Measurements from ENCODE around the gene ACTL9.
"Not testable (repeated sequence)": the region's sequence is repeated elsewhere in the genome, so short reads cannot be mapped to it uniquely, and the experiment has no call there.

The ACTL9 gene, protein sequence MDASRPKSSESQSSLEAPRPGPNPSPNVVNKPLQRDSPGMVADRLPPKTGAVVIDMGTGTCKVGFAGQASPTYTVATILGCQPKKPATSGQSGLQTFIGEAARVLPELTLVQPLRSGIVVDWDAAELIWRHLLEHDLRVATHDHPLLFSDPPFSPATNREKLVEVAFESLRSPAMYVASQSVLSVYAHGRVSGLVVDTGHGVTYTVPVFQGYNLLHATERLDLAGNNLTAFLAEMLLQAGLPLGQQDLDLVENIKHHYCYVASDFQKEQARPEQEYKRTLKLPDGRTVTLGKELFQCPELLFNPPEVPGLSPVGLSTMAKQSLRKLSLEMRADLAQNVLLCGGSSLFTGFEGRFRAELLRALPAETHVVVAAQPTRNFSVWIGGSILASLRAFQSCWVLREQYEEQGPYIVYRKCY

GRCh38 chr19:8698433-8699063 lies at the start of gene ACTL9:
Gene ACTL9, minus strand, starts transcription at chr19:8698795. Its CDS starts 94 bp downstream, at chr19:8698701.
- H3K4me2 ChIP-seq (ENCODE audit: low read depth, low read length), result no peak within 1 kb of the TSS
- no peak within 1 kb of the TSS for H3K4me3 ChIP-seq (ENCODE audit: low read length)
- no peaks in the 10 kb centered on the region for H3K9me3 ChIP-seq (replicated peaks; ENCODE audit: insufficient read depth, low read length)
- H3K79me2 ChIP-seq (ENCODE audit: low read length), result no peaks in the 10 kb centered on the region
- peaks cover 20% of the 10 kb centered on the region for H3K27me3 ChIP-seq (replicated peaks; ENCODE audit: insufficient read depth, low read length)
- H2AFZ ChIP-seq (ENCODE audit: low read length), result no peak within 1 kb of the TSS
- no peaks in the 10 kb centered on the region for H4K20me1 ChIP-seq (ENCODE audit: insufficient read depth, low read length)
- no peaks in the 10 kb centered on the region for H3K36me3 ChIP-seq (replicated peaks; ENCODE audit: insufficient read depth, low read length)
- no peak within 1 kb of the TSS for H3K27ac ChIP-seq (ENCODE audit: low read length)
- H3K4me1 ChIP-seq (ENCODE audit: low read length), result no peaks in the 10 kb centered on the region
- H3K9ac ChIP-seq (ENCODE audit: low read length), result no peak within 1 kb of the TSS
- no peak for DNase-seq
- TF ChIP-seq EZH2phosphoT487 (IDR thresholded peaks at IDR 0.05; ENCODE audit: low read length) (no peak), CTCF (IDR thresholded peaks at IDR 0.05; ENCODE audit: low read length) (no peak), EZH2 (optimal IDR thresholded peaks at IDR 0.05; ENCODE audit: low read depth, low read length) (no peak)
- H3F3A ChIP-seq (ENCODE audit: insufficient read depth, low read length), result no peaks in the 10 kb centered on the region
- no peaks in the 10 kb centered on the region for H3K9me2 ChIP-seq (replicated peaks; ENCODE audit: insufficient read depth, low read length)

DNA sequence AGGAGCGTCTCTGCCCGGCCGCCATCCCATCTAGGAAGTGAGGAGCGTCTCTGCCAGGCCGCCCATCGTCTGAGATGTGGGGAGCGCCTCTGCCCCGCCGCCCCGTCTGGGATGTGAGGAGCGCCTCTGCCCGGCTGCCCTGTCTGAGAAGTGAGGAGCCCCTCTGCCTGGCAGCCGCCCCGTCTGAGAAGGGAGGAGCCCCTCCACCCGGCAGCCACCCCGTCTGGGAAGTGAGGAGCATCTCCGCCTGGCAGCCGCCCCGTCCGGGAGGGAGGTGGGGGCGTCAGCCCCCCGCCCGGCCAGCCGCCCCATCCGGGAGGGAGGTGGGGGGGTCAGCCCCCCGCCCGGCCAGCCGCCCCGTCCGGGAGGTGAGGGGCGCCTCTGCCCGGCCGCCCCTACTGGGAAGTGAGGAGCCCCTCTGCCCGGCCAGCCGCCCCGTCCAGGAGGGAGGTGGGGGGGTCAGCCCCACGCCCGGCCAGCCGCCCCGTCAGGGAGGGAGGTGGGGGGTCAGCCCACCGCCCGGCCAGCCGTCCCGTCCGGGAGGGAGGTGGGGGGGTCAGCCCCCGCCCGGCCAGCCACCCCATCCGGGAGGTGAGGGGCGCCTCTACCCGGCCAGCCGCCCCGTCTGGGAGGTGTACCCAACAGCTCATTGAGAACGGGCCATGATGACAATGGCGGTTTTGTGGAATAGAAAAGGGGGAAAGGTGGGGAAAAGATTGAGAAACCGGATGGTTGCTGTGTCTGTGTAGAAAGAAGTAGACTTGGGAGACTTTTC lies 40.9 kb upstream of the ACTL9 start:
- not testable (repeated sequence) for H3K4me3 ChIP-seq (ENCODE audit: low read length); H3K9me2 ChIP-seq (replicated peaks; ENCODE audit: insufficient read depth, low read length); H3K4me2 ChIP-seq (ENCODE audit: low read depth, low read length); H3K9me3 ChIP-seq (replicated peaks; ENCODE audit: insufficient read depth, low read length); H4K20me1 ChIP-seq (ENCODE audit: insufficient read depth, low read length); H3F3A ChIP-seq (ENCODE audit: insufficient read depth, low read length); H3K36me3 ChIP-seq (replicated peaks; ENCODE audit: insufficient read depth, low read length); H3K4me1 ChIP-seq (ENCODE audit: low read length); H3K9ac ChIP-seq (ENCODE audit: low read length); H3K27ac ChIP-seq (ENCODE audit: low read length); H3K79me2 ChIP-seq (ENCODE audit: low read length); DNase-seq; H2AFZ ChIP-seq (ENCODE audit: low read length)
- H3K27me3 ChIP-seq (replicated peaks; ENCODE audit: insufficient read depth, low read length), result peaks cover 19% of the 10 kb centered on the region

- H3K27me3 ChIP-seq (replicated peaks; ENCODE audit: insufficient read depth, low read length), result peaks cover 19% of the 10 kb centered on the region
- no peak overlapping the region for H2AFZ ChIP-seq (ENCODE audit: low read length)
- H3K4me1 ChIP-seq (ENCODE audit: low read length), result no peaks in the 10 kb centered on the region
- no peak overlapping the region for H3K9ac ChIP-seq (ENCODE audit: low read length)
- no peaks in the 10 kb centered on the region for H3K36me3 ChIP-seq (replicated peaks; ENCODE audit: insufficient read depth, low read length)
- no peaks in the 10 kb centered on the region for H3K9me2 ChIP-seq (replicated peaks; ENCODE audit: insufficient read depth, low read length)
- H3K4me3 ChIP-seq (ENCODE audit: low read length), result no peak overlapping the region
- no peaks in the 10 kb centered on the region for H3K79me2 ChIP-seq (ENCODE audit: low read length)
- TF ChIP-seq EZH2 (optimal IDR thresholded peaks at IDR 0.05; ENCODE audit: low read depth, low read length) (no peak), CTCF (IDR thresholded peaks at IDR 0.05; ENCODE audit: low read length) (no peak), EZH2phosphoT487 (IDR thresholded peaks at IDR 0.05; ENCODE audit: low read length) (no peak)
- H3K27ac ChIP-seq (ENCODE audit: low read length), result no peak overlapping the region
- no peak overlapping the region for H3K4me2 ChIP-seq (ENCODE audit: low read depth, low read length)
- no peaks in the 10 kb centered on the region for H3K9me3 ChIP-seq (replicated peaks; ENCODE audit: insufficient read depth, low read length)
- H4K20me1 ChIP-seq (ENCODE audit: insufficient read depth, low read length), result no peaks in the 10 kb centered on the region
- DNase-seq, result no peak
- H3F3A ChIP-seq (ENCODE audit: insufficient read depth, low read length), result no peaks in the 10 kb centered on the region
Observed at GRCh38 chr19:8738377-8738776, 39.8 kb upstream of the ACTL9 start.

Measured in MM.1S (cell line).